ENCODE data around the gene FADD. TPM values are rescaled to one million over a fixed set of nuclear protein-coding genes. Genes with fewer than 3 reads are reported as not detected.

The FADD gene
- total and polyA plus RNA-seq, 2 donors from 2014 or later: 27.8 to 31.5 TPM

GRCh38 chr11:70230840-70231710 lies 28.0 kb downstream of the FADD start:
- H3K9me3 ChIP-seq (ENCODE audit: control insufficient read depth in 2 of 3, insufficient read depth in 1 of 3, low read length in 3 of 3): no peaks in the 10 kb centered on the region
- no peaks in the 10 kb centered on the region for H3K27me3 ChIP-seq (ENCODE audit: control insufficient read depth, insufficient read depth, low read length)
- no peak overlapping the region for H3K9ac ChIP-seq (ENCODE audit: low read length in 3 of 3)
- no peak overlapping the region for H3K27ac ChIP-seq (ENCODE audit: low read depth in 2 of 2, low read length in 2 of 2)
- DNase-seq: peak in 1 of 5 donors; percentile 55
- TF ChIP-seq CTCF (IDR thresholded peaks at IDR 0.05; ENCODE audit: borderline replicate concordance, extremely low read depth, insufficient read depth): no peak
- H3K4me1 ChIP-seq (ENCODE audit: control insufficient read depth in 2 of 3, insufficient read depth in 2 of 3, low read depth in 1 of 3, low read length in 3 of 3): peaks cover 0 to 1% (median 0%) of the 10 kb centered on the region in 3 donors
- no peak for FAIRE-seq
- H3K36me3 ChIP-seq (ENCODE audit: control insufficient read depth in 2 of 3, insufficient read depth in 3 of 3, low read length in 3 of 3): no peaks in the 10 kb centered on the region
- intact Hi-C loops (cut with DNase I): no loop called here
- H3K4me3 ChIP-seq (ENCODE audit: low read length in 3 of 3): no peak overlapping the region

GRCh38 chr11:70233034-70233433 lies 29.9 kb downstream of the FADD start:
- H3K36me3 ChIP-seq (ENCODE audit: control insufficient read depth in 2 of 3, insufficient read depth in 3 of 3, low read length in 3 of 3): no peaks in the 10 kb centered on the region
- no peak overlapping the region for H3K9ac ChIP-seq (ENCODE audit: low read length in 3 of 3)
- no peak overlapping the region for H3K27ac ChIP-seq (ENCODE audit: low read depth in 2 of 2, low read length in 2 of 2)
- no peak for TF ChIP-seq CTCF (IDR thresholded peaks at IDR 0.05; ENCODE audit: borderline replicate concordance, extremely low read depth, insufficient read depth)
- no peaks in the 10 kb centered on the region for H3K27me3 ChIP-seq (ENCODE audit: control insufficient read depth, insufficient read depth, low read length)
- H3K4me1 ChIP-seq (ENCODE audit: control insufficient read depth in 2 of 3, insufficient read depth in 2 of 3, low read depth in 1 of 3, low read length in 3 of 3): no peaks in the 10 kb centered on the region
- DNase-seq (no peak), FAIRE-seq (no peak)
- intact Hi-C loops (cut with DNase I): no loop called here
- no peak overlapping the region for H3K4me3 ChIP-seq (ENCODE audit: low read length in 3 of 3)
- no peaks in the 10 kb centered on the region for H3K9me3 ChIP-seq (ENCODE audit: control insufficient read depth in 2 of 3, insufficient read depth in 1 of 3, low read length in 3 of 3)

- no peak overlapping the region for H3K9ac ChIP-seq (ENCODE audit: low read length in 3 of 3)
- intact Hi-C loops (cut with DNase I): no loop called here
- no peaks in the 10 kb centered on the region for H3K4me1 ChIP-seq (ENCODE audit: control insufficient read depth in 2 of 3, insufficient read depth in 2 of 3, low read depth in 1 of 3, low read length in 3 of 3)
- no peak for DNase-seq
- no peaks in the 10 kb centered on the region for H3K27me3 ChIP-seq (ENCODE audit: control insufficient read depth, insufficient read depth, low read length)
- no peak for TF ChIP-seq CTCF (IDR thresholded peaks at IDR 0.05; ENCODE audit: borderline replicate concordance, extremely low read depth, insufficient read depth)
- no peak overlapping the region for H3K4me3 ChIP-seq (ENCODE audit: low read length in 3 of 3)
- H3K9me3 ChIP-seq (ENCODE audit: control insufficient read depth in 2 of 3, insufficient read depth in 1 of 3, low read length in 3 of 3): no peaks in the 10 kb centered on the region
- no peak overlapping the region for H3K27ac ChIP-seq (ENCODE audit: low read depth in 2 of 2, low read length in 2 of 2)
- H3K36me3 ChIP-seq (ENCODE audit: control insufficient read depth in 2 of 3, insufficient read depth in 3 of 3, low read length in 3 of 3): no peaks in the 10 kb centered on the region
- FAIRE-seq: no peak
Observed at GRCh38 chr11:70233511-70233934, 30.4 kb downstream of the FADD start.
